Measurements from ENCODE around the gene SMIM22. TPM values are rescaled to one million over a fixed set of nuclear protein-coding genes. Genes with fewer than 3 reads are reported as not detected.

The SMIM22 gene
- total RNA-seq: not detected

GRCh38 chr16:4795181-4795827, at the start of gene SMIM22:
TSS of gene SMIM22 (plus strand) at chr16:4795369. CDS start at chr16:4795735, 366 bp downstream.

GRCh38 chr16:4766875-4767628, 28.1 kb upstream of the SMIM22 start, which contains the start of gene ZNF500:
TSS of gene ZNF500 (minus strand) at chr16:4767162. CDS start at chr16:4765978, 1,184 bp downstream.

GRCh38 chr16:4787627-4788482, 7.3 kb upstream of the SMIM22 start, which contains the start of gene SEPTIN12:
TSS of gene SEPTIN12 (minus strand) at chr16:4788345. CDS start at chr16:4787645, 700 bp downstream.

GRCh38 chr16:4801962-4802658, 6.9 kb downstream of the SMIM22 start, which contains the start of gene ROGDI:
TSS of gene ROGDI (minus strand) at chr16:4802633. CDS start at chr16:4802571, 62 bp downstream.

Small RNA genes within 50 kb of the gene (small RNA-seq; reads per million reads assigned to genes)
- gene RF00017: not detected

Other genes starting within 250 kb of the SMIM22 start
- 0.46 TPM for gene C16orf96, start 239.0 kb upstream of the SMIM22 start, total RNA-seq
- gene UBALD1, start 180.5 kb upstream of the SMIM22 start, total RNA-seq: 2.1 TPM
- gene MGRN1, start 170.5 kb upstream of the SMIM22 start, total RNA-seq: 43.8 TPM
- 47.5 TPM for gene NUDT16L1, start 101.8 kb upstream of the SMIM22 start, total RNA-seq
- 44.3 TPM for gene ANKS3, start 61.1 kb upstream of the SMIM22 start, total RNA-seq
- gene DNAAF8, start 60.8 kb upstream of the SMIM22 start, total RNA-seq: 2.1 TPM
- gene ZNF500, start 28.2 kb upstream of the SMIM22 start, total RNA-seq: 8.8 TPM
- not detected for gene SEPTIN12, start 7.0 kb upstream of the SMIM22 start, total RNA-seq
- gene ROGDI, start 7.3 kb downstream of the SMIM22 start, total RNA-seq: 62.7 TPM
- 72.2 TPM for gene GLYR1, start 51.9 kb downstream of the SMIM22 start, total RNA-seq
- 17.1 TPM for gene UBN1, start 52.1 kb downstream of the SMIM22 start, total RNA-seq
- 13.4 TPM for gene PPL, start 141.8 kb downstream of the SMIM22 start, total RNA-seq
- 1.6 TPM for gene SEC14L5, start 163.0 kb downstream of the SMIM22 start, total RNA-seq
- gene NAGPA, start 238.6 kb downstream of the SMIM22 start, total RNA-seq: 10.6 TPM

Measured in diencephalon (tissue), 1 donor.